ENCODE measurements around the gene MGME1. TPM values are rescaled to one million over a fixed set of nuclear protein-coding genes. Genes with fewer than 3 reads are reported as not detected.

Gene MGME1
- total RNA-seq, 1 experiment from 2014 or later, result 56.0 TPM

DNA sequence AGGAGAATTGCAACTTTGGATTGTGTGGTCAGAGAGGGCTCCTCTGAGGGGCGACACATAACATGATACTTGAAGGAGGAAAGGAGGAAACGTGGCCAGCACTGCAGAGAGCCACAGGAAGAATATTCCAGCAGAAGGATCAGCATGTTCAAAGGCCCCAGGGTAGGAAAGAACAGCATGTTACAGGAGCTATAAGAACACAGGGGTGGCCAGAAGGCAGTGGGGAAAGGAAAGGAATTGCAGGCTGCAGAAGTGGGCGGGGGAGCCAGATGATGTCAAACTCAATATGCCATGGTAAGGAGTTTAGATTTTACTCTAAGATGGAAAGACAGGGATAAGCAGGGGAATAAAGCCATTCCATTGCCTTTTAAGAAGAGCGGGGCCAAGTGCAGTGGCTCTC lies 30.7 kb downstream of the MGME1 start (continued):
- TF ChIP-seq, protein P1, sequence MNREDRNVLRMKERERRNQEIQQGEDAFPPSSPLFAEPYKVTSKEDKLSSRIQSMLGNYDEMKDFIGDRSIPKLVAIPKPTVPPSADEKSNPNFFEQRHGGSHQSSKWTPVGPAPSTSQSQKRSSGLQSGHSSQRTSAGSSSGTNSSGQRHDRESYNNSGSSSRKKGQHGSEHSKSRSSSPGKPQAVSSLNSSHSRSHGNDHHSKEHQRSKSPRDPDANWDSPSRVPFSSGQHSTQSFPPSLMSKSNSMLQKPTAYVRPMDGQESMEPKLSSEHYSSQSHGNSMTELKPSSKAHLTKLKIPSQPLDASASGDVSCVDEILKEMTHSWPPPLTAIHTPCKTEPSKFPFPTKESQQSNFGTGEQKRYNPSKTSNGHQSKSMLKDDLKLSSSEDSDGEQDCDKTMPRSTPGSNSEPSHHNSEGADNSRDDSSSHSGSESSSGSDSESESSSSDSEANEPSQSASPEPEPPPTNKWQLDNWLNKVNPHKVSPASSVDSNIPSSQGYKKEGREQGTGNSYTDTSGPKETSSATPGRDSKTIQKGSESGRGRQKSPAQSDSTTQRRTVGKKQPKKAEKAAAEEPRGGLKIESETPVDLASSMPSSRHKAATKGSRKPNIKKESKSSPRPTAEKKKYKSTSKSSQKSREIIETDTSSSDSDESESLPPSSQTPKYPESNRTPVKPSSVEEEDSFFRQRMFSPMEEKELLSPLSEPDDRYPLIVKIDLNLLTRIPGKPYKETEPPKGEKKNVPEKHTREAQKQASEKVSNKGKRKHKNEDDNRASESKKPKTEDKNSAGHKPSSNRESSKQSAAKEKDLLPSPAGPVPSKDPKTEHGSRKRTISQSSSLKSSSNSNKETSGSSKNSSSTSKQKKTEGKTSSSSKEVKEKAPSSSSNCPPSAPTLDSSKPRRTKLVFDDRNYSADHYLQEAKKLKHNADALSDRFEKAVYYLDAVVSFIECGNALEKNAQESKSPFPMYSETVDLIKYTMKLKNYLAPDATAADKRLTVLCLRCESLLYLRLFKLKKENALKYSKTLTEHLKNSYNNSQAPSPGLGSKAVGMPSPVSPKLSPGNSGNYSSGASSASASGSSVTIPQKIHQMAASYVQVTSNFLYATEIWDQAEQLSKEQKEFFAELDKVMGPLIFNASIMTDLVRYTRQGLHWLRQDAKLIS (CRISPR knock-in tag; IDR thresholded peaks at IDR 0.05; ENCODE audit: borderline replicate concordance), result no peak
- TF ChIP-seq GTF2I (CRISPR knock-in tag; conservative IDR thresholded peaks at IDR 0.05) (no peak), NR2C2 (CRISPR knock-in tag; IDR thresholded peaks at IDR 0.05) (no peak)

DNA sequence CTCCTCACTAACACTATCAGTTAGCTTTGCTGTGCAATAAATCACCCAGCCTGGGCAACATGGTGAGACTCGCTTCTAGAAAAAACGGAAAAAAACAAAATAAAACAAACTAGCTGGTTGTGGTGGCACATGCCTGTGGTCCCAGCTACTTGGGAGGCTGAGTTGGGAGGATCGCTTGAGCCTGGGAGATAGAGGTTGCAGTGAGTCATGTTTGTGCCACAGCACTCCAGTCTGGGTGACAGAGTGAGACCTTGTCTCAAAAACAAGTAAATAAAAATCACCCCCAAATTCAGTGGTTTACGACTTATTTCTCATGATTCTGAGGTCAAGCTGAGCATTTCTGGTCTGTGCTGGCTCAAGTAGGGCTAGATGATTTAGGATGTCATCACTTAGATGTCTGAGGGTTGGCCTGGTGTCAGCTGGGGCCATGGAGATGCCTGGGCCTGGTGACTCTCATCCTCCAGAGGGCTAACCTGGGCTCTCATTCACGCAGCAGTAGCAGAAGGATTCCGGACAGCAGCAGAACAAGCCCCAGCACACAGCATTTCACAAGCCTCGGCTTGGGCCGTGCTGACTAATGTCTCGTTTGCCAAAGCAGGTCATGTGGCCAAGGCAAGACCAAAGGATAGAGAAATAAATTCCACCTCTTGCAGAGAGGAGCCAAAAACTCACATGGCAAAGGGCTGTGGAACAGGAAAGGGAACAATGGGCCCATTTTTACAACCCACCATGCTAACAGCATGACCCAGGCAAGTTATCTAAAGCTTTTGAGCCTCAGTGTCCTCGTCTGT lies 32.5 kb downstream of the MGME1 start:
- Mint-ChIP-seq H3K27ac (peak overlapping the region; percentile 50; the same call in 1 of the 2 replicates), H3K4me1 (peaks cover 29% of the 10 kb centered on the region), H3K9me3 (no peaks in the 10 kb centered on the region), H3K36me3 (no peaks in the 10 kb centered on the region), H3K4me3 (no peak overlapping the region), H3K27me3 (ENCODE audit: low read depth) (no peaks in the 10 kb centered on the region)
- ATAC-seq (peak; percentile 12; the same call in 1 of the 2 replicates), DNase-seq (ENCODE audit: low spot score) (no peak)
- TF ChIP-seq GABPB1 (CRISPR knock-in tag; IDR thresholded peaks at IDR 0.05), result peak; percentile 67; the same call in 1 of the 2 replicates
- TF ChIP-seq, protein P2, sequence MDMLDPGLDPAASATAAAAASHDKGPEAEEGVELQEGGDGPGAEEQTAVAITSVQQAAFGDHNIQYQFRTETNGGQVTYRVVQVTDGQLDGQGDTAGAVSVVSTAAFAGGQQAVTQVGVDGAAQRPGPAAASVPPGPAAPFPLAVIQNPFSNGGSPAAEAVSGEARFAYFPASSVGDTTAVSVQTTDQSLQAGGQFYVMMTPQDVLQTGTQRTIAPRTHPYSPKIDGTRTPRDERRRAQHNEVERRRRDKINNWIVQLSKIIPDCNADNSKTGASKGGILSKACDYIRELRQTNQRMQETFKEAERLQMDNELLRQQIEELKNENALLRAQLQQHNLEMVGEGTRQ (CRISPR knock-in tag; IDR thresholded peaks at IDR 0.05), result 0 out of 2 replicates have a peak, but pooled peaks have one; percentile 35
- TF ChIP-seq, protein P3, sequence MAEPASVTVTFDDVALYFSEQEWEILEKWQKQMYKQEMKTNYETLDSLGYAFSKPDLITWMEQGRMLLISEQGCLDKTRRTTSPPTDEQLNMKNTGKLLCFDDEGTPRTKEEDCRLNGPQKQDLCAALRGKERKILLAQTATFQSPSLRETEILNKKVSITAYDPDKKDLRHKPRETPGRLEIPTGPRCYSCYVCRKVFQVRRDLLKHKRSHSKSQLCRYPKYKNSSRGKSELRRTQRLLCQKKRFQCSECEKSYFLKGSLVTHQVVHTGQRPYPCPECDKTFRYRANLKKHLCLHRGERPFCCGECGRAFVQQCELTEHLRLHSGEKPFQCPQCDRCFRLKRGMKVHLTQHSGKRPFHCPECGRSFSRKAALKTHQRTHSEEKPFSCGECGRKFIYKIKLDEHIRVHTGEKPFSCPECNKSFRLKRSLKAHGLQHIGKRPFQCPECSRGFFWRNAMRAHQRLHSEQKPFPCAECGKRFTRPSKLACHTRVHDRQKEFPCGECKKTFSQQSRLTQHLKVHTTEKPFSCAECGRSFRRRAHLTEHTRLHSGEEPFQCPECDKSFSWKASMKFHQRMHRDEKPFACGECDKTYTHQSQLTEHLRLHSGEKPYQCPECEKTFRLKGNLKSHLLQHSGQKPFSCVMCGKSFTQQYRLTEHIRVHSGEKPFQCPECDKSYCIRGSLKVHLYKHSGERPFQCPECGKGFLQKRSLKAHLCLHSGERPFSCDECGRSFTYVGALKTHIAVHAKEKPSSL (CRISPR knock-in tag; conservative IDR thresholded peaks at IDR 0.05), result no peak
- no peak for TF ChIP-seq OVOL2 (CRISPR knock-in tag; IDR thresholded peaks at IDR 0.05; ENCODE audit: borderline replicate concordance)
- no peak for TF ChIP-seq TEAD4 (CRISPR knock-in tag; IDR thresholded peaks at IDR 0.05)
- TF ChIP-seq CREM (CRISPR knock-in tag; IDR thresholded peaks at IDR 0.05), result no peak
- TF ChIP-seq RORB (CRISPR knock-in tag; IDR thresholded peaks at IDR 0.05), result no peak
- ChIA-PET POLR2A (no interaction called here), CTCF (no interaction called here)

DNA sequence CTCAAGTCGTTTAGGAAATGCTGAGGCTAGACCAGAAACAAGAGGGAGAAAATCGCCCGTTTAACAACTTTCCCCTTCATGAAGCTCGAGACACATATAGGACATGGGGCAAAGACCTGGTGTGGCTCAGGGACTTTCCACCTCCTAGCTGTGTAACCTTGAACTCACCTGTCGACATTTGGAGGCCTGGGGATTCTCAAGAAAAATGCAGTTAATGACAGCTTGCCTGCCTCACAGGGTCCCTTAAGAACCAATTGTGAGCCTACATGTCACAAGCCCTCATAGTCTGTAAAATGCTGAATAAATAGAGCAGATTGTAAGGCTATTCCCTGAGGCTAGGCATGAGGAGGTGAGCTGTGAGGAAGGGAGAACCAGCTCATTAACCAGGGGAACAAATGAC lies 35.1 kb downstream of the MGME1 start:
- no peak overlapping the region for H3K27ac Mint-ChIP-seq
- TF ChIP-seq IRF2 (CRISPR knock-in tag; IDR thresholded peaks at IDR 0.05; ENCODE audit: borderline replicate concordance, low read depth) (no peak), ZNF423 (CRISPR knock-in tag; IDR thresholded peaks at IDR 0.05) (no peak)
- TF ChIP-seq, protein P4, sequence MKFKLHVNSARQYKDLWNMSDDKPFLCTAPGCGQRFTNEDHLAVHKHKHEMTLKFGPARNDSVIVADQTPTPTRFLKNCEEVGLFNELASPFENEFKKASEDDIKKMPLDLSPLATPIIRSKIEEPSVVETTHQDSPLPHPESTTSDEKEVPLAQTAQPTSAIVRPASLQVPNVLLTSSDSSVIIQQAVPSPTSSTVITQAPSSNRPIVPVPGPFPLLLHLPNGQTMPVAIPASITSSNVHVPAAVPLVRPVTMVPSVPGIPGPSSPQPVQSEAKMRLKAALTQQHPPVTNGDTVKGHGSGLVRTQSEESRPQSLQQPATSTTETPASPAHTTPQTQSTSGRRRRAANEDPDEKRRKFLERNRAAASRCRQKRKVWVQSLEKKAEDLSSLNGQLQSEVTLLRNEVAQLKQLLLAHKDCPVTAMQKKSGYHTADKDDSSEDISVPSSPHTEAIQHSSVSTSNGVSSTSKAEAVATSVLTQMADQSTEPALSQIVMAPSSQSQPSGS (CRISPR knock-in tag; IDR thresholded peaks at IDR 0.05; ENCODE audit: borderline replicate concordance, low read depth), result no peak
- TF ChIP-seq, protein P5, sequence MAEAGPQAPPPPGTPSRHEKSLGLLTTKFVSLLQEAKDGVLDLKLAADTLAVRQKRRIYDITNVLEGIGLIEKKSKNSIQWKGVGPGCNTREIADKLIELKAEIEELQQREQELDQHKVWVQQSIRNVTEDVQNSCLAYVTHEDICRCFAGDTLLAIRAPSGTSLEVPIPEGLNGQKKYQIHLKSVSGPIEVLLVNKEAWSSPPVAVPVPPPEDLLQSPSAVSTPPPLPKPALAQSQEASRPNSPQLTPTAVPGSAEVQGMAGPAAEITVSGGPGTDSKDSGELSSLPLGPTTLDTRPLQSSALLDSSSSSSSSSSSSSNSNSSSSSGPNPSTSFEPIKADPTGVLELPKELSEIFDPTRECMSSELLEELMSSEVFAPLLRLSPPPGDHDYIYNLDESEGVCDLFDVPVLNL (CRISPR knock-in tag; IDR thresholded peaks at IDR 0.05; ENCODE audit: borderline replicate concordance, low read depth), result no peak
- TF ChIP-seq, protein P6, sequence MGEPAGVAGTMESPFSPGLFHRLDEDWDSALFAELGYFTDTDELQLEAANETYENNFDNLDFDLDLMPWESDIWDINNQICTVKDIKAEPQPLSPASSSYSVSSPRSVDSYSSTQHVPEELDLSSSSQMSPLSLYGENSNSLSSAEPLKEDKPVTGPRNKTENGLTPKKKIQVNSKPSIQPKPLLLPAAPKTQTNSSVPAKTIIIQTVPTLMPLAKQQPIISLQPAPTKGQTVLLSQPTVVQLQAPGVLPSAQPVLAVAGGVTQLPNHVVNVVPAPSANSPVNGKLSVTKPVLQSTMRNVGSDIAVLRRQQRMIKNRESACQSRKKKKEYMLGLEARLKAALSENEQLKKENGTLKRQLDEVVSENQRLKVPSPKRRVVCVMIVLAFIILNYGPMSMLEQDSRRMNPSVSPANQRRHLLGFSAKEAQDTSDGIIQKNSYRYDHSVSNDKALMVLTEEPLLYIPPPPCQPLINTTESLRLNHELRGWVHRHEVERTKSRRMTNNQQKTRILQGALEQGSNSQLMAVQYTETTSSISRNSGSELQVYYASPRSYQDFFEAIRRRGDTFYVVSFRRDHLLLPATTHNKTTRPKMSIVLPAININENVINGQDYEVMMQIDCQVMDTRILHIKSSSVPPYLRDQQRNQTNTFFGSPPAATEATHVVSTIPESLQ (CRISPR knock-in tag; IDR thresholded peaks at IDR 0.05), result no peak
- TF ChIP-seq, protein P7, sequence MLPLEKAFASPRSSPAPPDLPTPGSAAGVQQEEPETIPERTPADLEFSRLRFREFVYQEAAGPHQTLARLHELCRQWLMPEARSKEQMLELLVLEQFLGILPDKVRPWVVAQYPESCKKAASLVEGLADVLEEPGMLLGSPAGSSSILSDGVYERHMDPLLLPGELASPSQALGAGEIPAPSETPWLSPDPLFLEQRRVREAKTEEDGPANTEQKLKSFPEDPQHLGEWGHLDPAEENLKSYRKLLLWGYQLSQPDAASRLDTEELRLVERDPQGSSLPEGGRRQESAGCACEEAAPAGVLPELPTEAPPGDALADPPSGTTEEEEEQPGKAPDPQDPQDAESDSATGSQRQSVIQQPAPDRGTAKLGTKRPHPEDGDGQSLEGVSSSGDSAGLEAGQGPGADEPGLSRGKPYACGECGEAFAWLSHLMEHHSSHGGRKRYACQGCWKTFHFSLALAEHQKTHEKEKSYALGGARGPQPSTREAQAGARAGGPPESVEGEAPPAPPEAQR (CRISPR knock-in tag; IDR thresholded peaks at IDR 0.05), result no peak

More for the DNA sequence above, 35.1 kb downstream of the MGME1 start:
- peaks cover under 1% of the 10 kb centered on the region; the same call in 1 of the 2 replicates for H3K36me3 Mint-ChIP-seq
- H3K4me3 Mint-ChIP-seq, result no peak overlapping the region
- no peaks in the 10 kb centered on the region for H3K27me3 Mint-ChIP-seq (ENCODE audit: low read depth)
- ATAC-seq (no peak), DNase-seq (ENCODE audit: low spot score) (no peak)
- ChIA-PET POLR2A (no interaction called here), CTCF (interaction anchor here (1.3 kb wide), 1 partner anchor 16 kb away, joined by 3 read pairs; no protein-coding TSS in a partner anchor)
- H3K9me3 Mint-ChIP-seq, result no peaks in the 10 kb centered on the region
- peaks cover 23% of the 10 kb centered on the region for H3K4me1 Mint-ChIP-seq
